K562 (cell line): ENCODE measurements around the gene ITPR1. TPM values are rescaled to one million over a fixed set of nuclear protein-coding genes. Genes with fewer than 3 reads are reported as not detected.
A peak's percentile ranks its signal among the peaks of the same experiment; 100 is the strongest.

Experiments
- ATAC-seq: fragments of 200-7000 bp; cut with Tn5 transposase; 3 replicates; pipeline ENCODE4 v1.9.1; 2020; ENCODE audit warnings: moderate library complexity
- BruUV-seq: library from RNA; stranded (reverse); fragments of 400-500 nt; replicated peaks from 2 replicates; lab custom pipeline; 2021; lab: Mats Ljungman, UMichigan
- CTCF ChIA-PET: fragments of 300-600 bp; formaldehyde crosslinking; extraction: SDS; loops from one replicate; lab custom pipeline; 2021; ENCODE audit warnings: low intra/inter-chr PET ratio; lab: Yijun Ruan, JAX
- POLR2A ChIA-PET: fragments of 300-600, 350-650 bp; sonication (Branson Sonifier 250); formaldehyde crosslinking; extraction: SDS; loops from one replicate; lab custom pipeline; 2021; ENCODE audit warnings: antibody characterized with exemption, inconsistent platforms; lab: Yijun Ruan, JAX
- DNase-seq, 4 experiments: peaks; one replicate each; pipeline versions ENCODE4 v3.0.0 to v3.0.0-alpha.2; 2011 to 2018; ENCODE audit warnings: low spot score in 3 of 4, mixed read lengths in 3 of 4; ENCODE audit errors: extremely low read depth in 1 of 4
- FAIRE-seq: peaks from 2 replicates; lab custom pipeline; 2011; peaks lifted over from hg19 to GRCh38; lab: Jason Lieb, UNC
- H2AFZ ChIP-seq: 2 replicates; pipeline ENCODE4 v1.6.0; 2011; ENCODE audit warnings: low read depth, low read length, control low read depth, inconsistent platforms
- H3K27ac ChIP-seq: fragments of 200-600 bp; 3 replicates; pipeline ENCODE4 v1.8.0; 2011; ENCODE audit warnings: low read depth, mild to moderate bottlenecking, control low read depth, inconsistent platforms, low read length, moderate library complexity, mixed read lengths; ENCODE audit errors: extremely low read depth
- H3K27me3 ChIP-seq, 2 experiments: fragments of 300-600 bp in 1 of 2; 2 replicates in 1 of 2; 3 replicates in 1 of 2; pipeline versions ENCODE4 v1.6.0 to v1.8.0; 2011; ENCODE audit warnings: inconsistent platforms in 2 of 2, low read length in 2 of 2, mild to moderate bottlenecking in 1 of 2, mixed read lengths in 1 of 2, moderate library complexity in 1 of 2; ENCODE audit not compliant: control insufficient read depth in 2 of 2, insufficient read depth in 2 of 2
- H3K36me3 ChIP-seq: fragments of 300-600 bp; 3 replicates; pipeline ENCODE4 v1.8.0; 2011; ENCODE audit warnings: mild to moderate bottlenecking, low read length, inconsistent platforms; ENCODE audit not compliant: control insufficient read depth, insufficient read depth
- H3K4me1 ChIP-seq, 2 experiments: fragments of 200-600 bp in 1 of 2; replicated peaks in 1 of 2; 2 replicates in 1 of 2; 3 replicates in 1 of 2; pipeline versions ENCODE4 v1.5.1 to v1.8.0; 2011; ENCODE audit warnings: inconsistent platforms in 2 of 2, low read length in 2 of 2, mild to moderate bottlenecking in 1 of 2, mixed read lengths in 1 of 2, moderate library complexity in 1 of 2; ENCODE audit not compliant: control insufficient read depth in 2 of 2, insufficient read depth in 2 of 2
- H3K4me2 ChIP-seq: 2 replicates; pipeline ENCODE4 v1.6.1; 2011; ENCODE audit warnings: low read length, control low read depth, inconsistent platforms, mixed read lengths; ENCODE audit not compliant: insufficient read depth
- H3K4me3 ChIP-seq: fragments of 200-600 bp; sonication (generic), shearing (Covaris generic); 2 replicates; pipeline ENCODE4 v1.5.1; 2016; ENCODE audit warnings: control low read depth, inconsistent platforms
- H3K79me2 ChIP-seq: fragments of 200-600 bp; 3 replicates; pipeline ENCODE4 v1.8.0; 2011; ENCODE audit warnings: low read length, inconsistent platforms; ENCODE audit not compliant: control insufficient read depth, insufficient read depth
- H3K9ac ChIP-seq, 2 experiments: 2 replicates each; pipeline versions ENCODE4 v1.6.0 to v1.6.1; 2011; ENCODE audit warnings: low read depth in 2 of 2, low read length in 2 of 2, control low read depth in 1 of 2, inconsistent platforms in 1 of 2, mild to moderate bottlenecking in 1 of 2, mixed read lengths in 1 of 2; ENCODE audit not compliant: insufficient read depth in 1 of 2
- H3K9me1 ChIP-seq: one replicate; pipeline ENCODE4 v1.6.0; 2011; ENCODE audit warnings: inconsistent platforms, mild to moderate bottlenecking, low read length, moderate library complexity; ENCODE audit not compliant: control insufficient read depth, insufficient read depth
- H3K9me3 ChIP-seq: replicated peaks from 2 replicates; pipeline ENCODE4 v1.5.1; 2011; ENCODE audit warnings: low read depth, low read length, inconsistent platforms; ENCODE audit not compliant: control insufficient read depth, insufficient read depth
- H4K20me1 ChIP-seq: replicated peaks from 2 replicates; pipeline ENCODE4 v1.6.1; 2011; ENCODE audit warnings: low read length, inconsistent platforms, mixed read lengths; ENCODE audit not compliant: control insufficient read depth, insufficient read depth
- ARID3A ChIP-seq: IDR thresholded peaks from 2 replicates; pipeline ENCODE4 v1.6.1; 2012; ENCODE audit warnings: low read depth, low read length, improper control_type of control experiment, borderline replicate concordance
- CEBPB ChIP-seq: fragments of 450-650 bp; IDR thresholded peaks from 2 replicates; pipeline ENCODE4 v1.6.1; 2016; ENCODE audit warnings: missing genetic modification characterization, missing compliant biosample characterization
- CEBPG ChIP-seq, 3 experiments: fragments of 200-800 bp in 1 of 3; sonication (Bioruptor generic) in 1 of 3; sonication (generic) in 1 of 3; formaldehyde crosslinking in 1 of 3; IDR thresholded peaks in 2 of 3; conservative IDR thresholded peaks in 1 of 3; 2 replicates each; pipeline versions ENCODE4 v1.6.1 to v1.8.0; 2016 to 2022; ENCODE audit warnings: missing compliant biosample characterization in 2 of 3, missing genetic modification characterization in 2 of 3, mild to moderate bottlenecking in 1 of 3, missing genetic modification reagents in 1 of 3
- EWSR1 ChIP-seq: fragments of 450-650 bp; IDR thresholded peaks from 2 replicates; pipeline ENCODE4 v1.6.1; 2018; ENCODE audit warnings: borderline replicate concordance, mild to moderate bottlenecking, low read depth, moderate library complexity; ENCODE audit not compliant: partially characterized antibody
- FIP1L1 ChIP-seq: fragments of 200-400 bp; formaldehyde crosslinking; IDR thresholded peaks from 2 replicates; pipeline ENCODE4 v1.6.1; 2018; ENCODE audit warnings: mild to moderate bottlenecking, low read depth, low read length; ENCODE audit not compliant: poor library complexity, severe bottlenecking
- HDGF ChIP-seq: fragments of 450-650 bp; IDR thresholded peaks from 2 replicates; pipeline ENCODE4 v1.6.1; 2016
- KDM4B ChIP-seq, 2 experiments: fragments of 450-650 bp in 1 of 2; sonication (generic) in 1 of 2; IDR thresholded peaks; 2 replicates each; pipeline ENCODE4 v1.6.1; 2016 to 2017; ENCODE audit warnings: borderline replicate concordance in 2 of 2, antibody characterized with exemption in 1 of 2, low read depth in 1 of 2, mild to moderate bottlenecking in 1 of 2
- LCOR ChIP-seq: sonication (generic); formaldehyde crosslinking; IDR thresholded peaks from 2 replicates; pipeline ENCODE4 v1.8.0; 2022; ENCODE audit warnings: mild to moderate bottlenecking, missing genetic modification reagents
- NR3C1 ChIP-seq: sonication (generic); formaldehyde crosslinking; IDR thresholded peaks from 2 replicates; pipeline ENCODE4 v1.8.1; 2022; ENCODE audit warnings: missing genetic modification reagents
- PHF20 ChIP-seq: fragments of 450-650 bp; IDR thresholded peaks from 2 replicates; pipeline ENCODE4 v1.6.1; 2018; ENCODE audit not compliant: partially characterized antibody
- POLR2B ChIP-seq: fragments of 450-650 bp; IDR thresholded peaks from 2 replicates; pipeline ENCODE4 v1.6.1; 2018; ENCODE audit warnings: low read depth; ENCODE audit not compliant: partially characterized antibody
- POLR2H ChIP-seq: IDR thresholded peaks from 2 replicates; pipeline ENCODE4 v1.6.1; 2016; ENCODE audit warnings: missing genetic modification characterization, low read depth, mild to moderate bottlenecking, control low read depth, missing compliant biosample characterization, moderate library complexity
- PREB ChIP-seq: sonication (generic); formaldehyde crosslinking; IDR thresholded peaks from 2 replicates; pipeline ENCODE4 v1.8.1; 2023; ENCODE audit warnings: mild to moderate bottlenecking, missing genetic modification reagents
- RBM15 ChIP-seq: fragments of 200-400 bp; formaldehyde crosslinking; IDR thresholded peaks from 2 replicates; pipeline ENCODE4 v1.6.1; 2018; ENCODE audit warnings: mild to moderate bottlenecking, low read length, moderate library complexity; ENCODE audit not compliant: insufficient read depth
- SAFB ChIP-seq: fragments of 200-400 bp; formaldehyde crosslinking; IDR thresholded peaks from 2 replicates; pipeline ENCODE4 v1.6.1; 2017; ENCODE audit warnings: low read depth, low read length, borderline replicate concordance
- SRSF3 ChIP-seq: fragments of 200-400 bp; formaldehyde crosslinking; IDR thresholded peaks from 2 replicates; pipeline ENCODE4 v1.6.1; 2016; ENCODE audit warnings: mild to moderate bottlenecking, low read length, moderate library complexity; ENCODE audit not compliant: insufficient read depth
- WGBS: fragments of 100-300 bp; shearing (Covaris generic); methylation state at CpG from one replicate; pipeline ENCODE4 v1.1.6; 2016; ENCODE audit warnings: low coverage, mixed read lengths; ENCODE audit not compliant: insufficient coverage; ENCODE audit errors: missing lambda C conversion rate; 5-methylcytosine and 5-hydroxymethylcytosine counted together
- in situ Hi-C: fragments of 300-500 bp; cut with MboI; formaldehyde crosslinking; loops from 4 replicates; pipeline ENCODE4 v1.15.0; 2018; ENCODE audit warnings: inconsistent platforms, mixed read lengths
- intact Hi-C: fragments of 100-400 bp; cut with micrococcal nuclease; formaldehyde crosslinking; loops from 2 replicates; pipeline ENCODE4 v1.14.2; 2022
- polyA plus RNA-seq, 8 experiments: library from polyadenylated mRNA; depleted of rRNA in 4 of 8; stranded (reverse) in 5 of 8; unstranded in 3 of 8; fragments of >200 nt; fragmentation: Nextera tagmentation in 2 of 8; fragmentation: Illumina TruSeq in 1 of 8; extraction: Ambion mirVana in 2 of 8; extraction: Trizol in 1 of 8; gene quantifications; 2 replicates each; pipeline versions ENCODE4 v1.2.1 to v1.2.3, GENCODE V29; 2011 to 2014; ENCODE audit warnings: inconsistent platforms in 1 of 8, missing spikeins in 1 of 8
- total RNA-seq, 7 experiments: library from RNA; depleted of rRNA in 6 of 7; stranded (reverse); fragments of >200 nt in 6 of 7; fragmentation: Illumina TruSeq in 2 of 7; extraction: Trizol in 2 of 7; gene quantifications; 2 replicates each; pipeline versions ENCODE4 v1.2.1 to v1.2.3, GENCODE V29; 2011 to 2021; ENCODE audit warnings: low replicate concordance in 1 of 7

The ITPR1 gene
- total and polyA plus RNA-seq, 9 of the 15 experiments (the other 6 are each of a cell fraction or from before 2014, with no cell fraction given), result 22.4 to 40.0 (median 27.4) TPM

- ATAC-seq (no peak), DNase-seq (no peak), FAIRE-seq (no peak)
- in situ Hi-C loops (no loop called here), intact Hi-C loops (no loop called here)
- Histone ChIP-seq H3K9me3 (no peaks in the 10 kb centered on the region), H3K9me1 (no peaks in the 10 kb centered on the region), H3K4me3 (no peak overlapping the region), H3K79me2 (no peaks in the 10 kb centered on the region), H3K27me3 (no peaks in the 10 kb centered on the region), H3K27ac (no peak overlapping the region), H3K4me2 (no peak overlapping the region), H2AFZ (no peak overlapping the region), H4K20me1 (no peaks in the 10 kb centered on the region), H3K36me3 (peaks cover 44% of the 10 kb centered on the region), H3K9ac (no peak overlapping the region), H3K4me1 (peaks cover 0 to 20% of the 10 kb centered on the region in 2 experiments; a peak in 3 of 5 replicates)
- no TSS peak for BruUV-seq
- CTCF ChIA-PET, result no interaction called here
- POLR2A ChIA-PET, result interaction anchor here (4.2 kb wide), 1 partner anchor 8 kb away, joined by 27 read pairs; no protein-coding TSS in a partner anchor
- TF ChIP-seq LCOR (CRISPR knock-in tag), result no peak
- no peak for TF ChIP-seq RBM15
- no peak for TF ChIP-seq EWSR1
- no peak for TF ChIP-seq SRSF3
- no peak for TF ChIP-seq PHF20
- no peak for TF ChIP-seq ARID3A
- no peak for TF ChIP-seq SAFB
- no peak for TF ChIP-seq FIP1L1
- no peak for TF ChIP-seq CEBPG (CRISPR knock-in tag; IDR thresholded peaks at IDR 0.05)
- peak; percentile 34 to 48; a peak in 1 of 4 replicates for TF ChIP-seq CEBPG (tag; conservative IDR thresholded peaks at IDR 0.05 in 1 of 2, IDR thresholded peaks at IDR 0.05 in 1 of 2)
- no peak for TF ChIP-seq POLR2H (tag)
- no peak for TF ChIP-seq POLR2B
- TF ChIP-seq HDGF, result no peak
- peak; percentile 62 for TF ChIP-seq CEBPB
- no peak for TF ChIP-seq NR3C1 (CRISPR knock-in tag)
- no peak for TF ChIP-seq PREB (CRISPR knock-in tag)
- TF ChIP-seq KDM4B (IDR thresholded peaks at IDR 0.05; ENCODE audit: borderline replicate concordance in 2 of 2, low read depth in 1 of 2), result no peak
- 91% methylated on average over 4 of the region's 4 CpGs for WGBS
These were observed 353.4 kb downstream of the ITPR1 start for GRCh38 chr3:4846543-4846942.
